ENCODE measurements around the gene MYO9A. TPM values are rescaled to one million over a fixed set of nuclear protein-coding genes. Genes with fewer than 3 reads are reported as not detected.
A peak's percentile ranks its signal among the peaks of the same experiment; 100 is the strongest.

MYO9A gene
- total RNA-seq, 1 donor, result 59.0 TPM

DNA sequence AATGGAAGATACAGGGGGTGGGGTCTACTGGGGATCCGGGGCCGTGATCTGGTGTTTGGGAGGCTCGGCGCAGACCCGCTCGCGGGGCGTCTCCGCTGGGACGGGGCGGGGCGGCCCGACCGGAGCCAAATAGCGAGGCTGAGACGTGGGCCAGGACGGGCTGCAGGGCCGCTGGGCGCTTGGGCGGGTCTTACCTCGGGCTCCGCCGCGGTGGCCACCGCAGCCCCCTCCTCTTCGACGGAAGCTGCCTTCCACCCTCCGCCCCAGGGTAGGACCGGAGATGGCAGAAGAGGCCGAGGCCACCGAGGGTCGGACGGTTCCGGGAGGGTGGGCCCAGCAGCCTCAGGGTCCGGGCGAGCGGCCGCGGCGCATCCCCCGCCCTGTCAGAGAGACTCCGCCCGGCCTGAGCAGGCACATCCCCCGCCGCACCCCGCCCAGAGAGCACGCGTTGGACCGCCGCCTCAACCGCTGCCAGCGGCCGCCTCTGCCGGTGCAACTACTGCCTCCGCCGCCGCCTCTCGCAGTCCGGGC is 399 bp downstream of the MYO9A start:
- no peaks in the 10 kb centered on the region for H3K9me3 ChIP-seq (ENCODE audit: low read depth, low read length)
- H3K27ac ChIP-seq (ENCODE audit: low read depth, low read length), result peak overlapping the region; percentile 95
- peaks cover 22% of the 10 kb centered on the region for H4K20me1 ChIP-seq (ENCODE audit: insufficient read depth, low read length)
- H3K4me1 ChIP-seq (ENCODE audit: insufficient read depth, low read length), result peaks cover 13% of the 10 kb centered on the region
- peak overlapping the region; percentile 88 for H2AFZ ChIP-seq (ENCODE audit: low read length)
- TF ChIP-seq, protein P1, sequence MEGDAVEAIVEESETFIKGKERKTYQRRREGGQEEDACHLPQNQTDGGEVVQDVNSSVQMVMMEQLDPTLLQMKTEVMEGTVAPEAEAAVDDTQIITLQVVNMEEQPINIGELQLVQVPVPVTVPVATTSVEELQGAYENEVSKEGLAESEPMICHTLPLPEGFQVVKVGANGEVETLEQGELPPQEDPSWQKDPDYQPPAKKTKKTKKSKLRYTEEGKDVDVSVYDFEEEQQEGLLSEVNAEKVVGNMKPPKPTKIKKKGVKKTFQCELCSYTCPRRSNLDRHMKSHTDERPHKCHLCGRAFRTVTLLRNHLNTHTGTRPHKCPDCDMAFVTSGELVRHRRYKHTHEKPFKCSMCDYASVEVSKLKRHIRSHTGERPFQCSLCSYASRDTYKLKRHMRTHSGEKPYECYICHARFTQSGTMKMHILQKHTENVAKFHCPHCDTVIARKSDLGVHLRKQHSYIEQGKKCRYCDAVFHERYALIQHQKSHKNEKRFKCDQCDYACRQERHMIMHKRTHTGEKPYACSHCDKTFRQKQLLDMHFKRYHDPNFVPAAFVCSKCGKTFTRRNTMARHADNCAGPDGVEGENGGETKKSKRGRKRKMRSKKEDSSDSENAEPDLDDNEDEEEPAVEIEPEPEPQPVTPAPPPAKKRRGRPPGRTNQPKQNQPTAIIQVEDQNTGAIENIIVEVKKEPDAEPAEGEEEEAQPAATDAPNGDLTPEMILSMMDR (IDR thresholded peaks at IDR 0.05; ENCODE audit: extremely low read depth, low read depth, low read length), result no peak
- peak; percentile 93 for DNase-seq (ENCODE audit: insufficient read length, low spot score, missing footprints)
- peaks cover 52% of the 10 kb centered on the region for H3K79me2 ChIP-seq (ENCODE audit: insufficient read depth, low read length)
- H3K27me3 ChIP-seq (ENCODE audit: insufficient read depth, low read length), result no peaks in the 10 kb centered on the region
- peak overlapping the region; percentile 86 for H3K4me2 ChIP-seq (ENCODE audit: insufficient read depth, low read length)
- H3K36me3 ChIP-seq (ENCODE audit: insufficient read depth, low read length), result no peaks in the 10 kb centered on the region
- peak overlapping the region; percentile 82 for H3K4me3 ChIP-seq (ENCODE audit: insufficient read depth, low read length)

GRCh38 chr15:72116731-72117485 is 1.0 kb downstream of the MYO9A start:
- no peaks in the 10 kb centered on the region for H3K9me3 ChIP-seq (ENCODE audit: low read depth, low read length)
- peak overlapping the region; percentile 86 for H3K4me2 ChIP-seq (ENCODE audit: insufficient read depth, low read length)
- TF ChIP-seq, protein P1 (IDR thresholded peaks at IDR 0.05; ENCODE audit: extremely low read depth, low read depth, low read length), result no peak
- no peaks in the 10 kb centered on the region for H3K27me3 ChIP-seq (ENCODE audit: insufficient read depth, low read length)
- no peaks in the 10 kb centered on the region for H3K36me3 ChIP-seq (ENCODE audit: insufficient read depth, low read length)
- peak overlapping the region; percentile 82 for H3K4me3 ChIP-seq (ENCODE audit: insufficient read depth, low read length)
- peak; percentile 78 for DNase-seq (ENCODE audit: insufficient read length, low spot score, missing footprints)
- peaks cover 13% of the 10 kb centered on the region for H3K4me1 ChIP-seq (ENCODE audit: insufficient read depth, low read length)
- peaks cover 58% of the 10 kb centered on the region for H3K79me2 ChIP-seq (ENCODE audit: insufficient read depth, low read length)
- H4K20me1 ChIP-seq (ENCODE audit: insufficient read depth, low read length), result peaks cover 26% of the 10 kb centered on the region
- peak overlapping the region; percentile 88 for H2AFZ ChIP-seq (ENCODE audit: low read length)
- H3K27ac ChIP-seq (ENCODE audit: low read depth, low read length), result peak overlapping the region; percentile 95

GRCh38 chr15:72113347-72114031 is 4.5 kb downstream of the MYO9A start:
- Histone ChIP-seq H3K27ac (ENCODE audit: low read depth, low read length) (peak overlapping the region; percentile 43), H3K27me3 (ENCODE audit: insufficient read depth, low read length) (no peaks in the 10 kb centered on the region), H3K36me3 (ENCODE audit: insufficient read depth, low read length) (no peaks in the 10 kb centered on the region), H4K20me1 (ENCODE audit: insufficient read depth, low read length) (peaks cover 35% of the 10 kb centered on the region), H2AFZ (ENCODE audit: low read length) (no peak overlapping the region), H3K9me3 (ENCODE audit: low read depth, low read length) (no peaks in the 10 kb centered on the region), H3K4me3 (ENCODE audit: insufficient read depth, low read length) (no peak overlapping the region), H3K79me2 (ENCODE audit: insufficient read depth, low read length) (peaks cover 85% of the 10 kb centered on the region), H3K4me1 (ENCODE audit: insufficient read depth, low read length) (peaks cover 10% of the 10 kb centered on the region), H3K4me2 (ENCODE audit: insufficient read depth, low read length) (peak overlapping the region; percentile 27)
- peak; percentile 53 for DNase-seq (ENCODE audit: insufficient read length, low spot score, missing footprints)
- TF ChIP-seq, protein P1 (IDR thresholded peaks at IDR 0.05; ENCODE audit: extremely low read depth, low read depth, low read length), result no peak

GRCh38 chr15:72112805-72113204 is 5.1 kb downstream of the MYO9A start:
- H3K9me3 ChIP-seq (ENCODE audit: low read depth, low read length), result no peaks in the 10 kb centered on the region
- H3K79me2 ChIP-seq (ENCODE audit: insufficient read depth, low read length), result peaks cover 91% of the 10 kb centered on the region
- no peaks in the 10 kb centered on the region for H3K36me3 ChIP-seq (ENCODE audit: insufficient read depth, low read length)
- TF ChIP-seq, protein P1 (IDR thresholded peaks at IDR 0.05; ENCODE audit: extremely low read depth, low read depth, low read length), result no peak
- H3K4me2 ChIP-seq (ENCODE audit: insufficient read depth, low read length), result no peak overlapping the region
- no peak for DNase-seq (ENCODE audit: insufficient read length, low spot score, missing footprints)
- no peaks in the 10 kb centered on the region for H3K27me3 ChIP-seq (ENCODE audit: insufficient read depth, low read length)
- H3K4me1 ChIP-seq (ENCODE audit: insufficient read depth, low read length), result peaks cover 10% of the 10 kb centered on the region
- peaks cover 41% of the 10 kb centered on the region for H4K20me1 ChIP-seq (ENCODE audit: insufficient read depth, low read length)
- H3K4me3 ChIP-seq (ENCODE audit: insufficient read depth, low read length), result no peak overlapping the region
- H3K27ac ChIP-seq (ENCODE audit: low read depth, low read length), result peak overlapping the region; percentile 43
- H2AFZ ChIP-seq (ENCODE audit: low read length), result no peak overlapping the region
